ENCODE data around the gene POLR3E.

POLR3E gene

DNA sequence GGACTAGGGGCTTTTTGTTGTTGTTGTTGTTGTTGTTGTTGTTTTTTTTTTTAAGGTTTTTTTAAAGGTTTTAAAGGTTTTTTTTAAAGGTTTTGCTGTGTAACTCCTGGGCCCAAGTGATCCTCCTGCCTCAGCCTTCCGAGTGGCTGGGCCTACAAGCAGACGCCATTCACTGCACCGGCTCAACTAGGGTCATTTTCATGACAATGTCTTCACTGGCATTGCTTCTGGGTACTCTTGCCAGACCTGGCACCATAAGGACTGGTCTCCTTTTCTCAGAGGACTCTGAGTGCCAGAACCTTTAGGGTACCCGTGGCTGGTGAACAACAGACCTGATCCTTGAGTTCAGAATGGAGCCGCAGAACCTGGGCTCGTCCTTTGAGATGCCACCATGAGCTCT is 20.4 kb downstream of the POLR3E start:
- no peak for DNase-seq

DNA sequence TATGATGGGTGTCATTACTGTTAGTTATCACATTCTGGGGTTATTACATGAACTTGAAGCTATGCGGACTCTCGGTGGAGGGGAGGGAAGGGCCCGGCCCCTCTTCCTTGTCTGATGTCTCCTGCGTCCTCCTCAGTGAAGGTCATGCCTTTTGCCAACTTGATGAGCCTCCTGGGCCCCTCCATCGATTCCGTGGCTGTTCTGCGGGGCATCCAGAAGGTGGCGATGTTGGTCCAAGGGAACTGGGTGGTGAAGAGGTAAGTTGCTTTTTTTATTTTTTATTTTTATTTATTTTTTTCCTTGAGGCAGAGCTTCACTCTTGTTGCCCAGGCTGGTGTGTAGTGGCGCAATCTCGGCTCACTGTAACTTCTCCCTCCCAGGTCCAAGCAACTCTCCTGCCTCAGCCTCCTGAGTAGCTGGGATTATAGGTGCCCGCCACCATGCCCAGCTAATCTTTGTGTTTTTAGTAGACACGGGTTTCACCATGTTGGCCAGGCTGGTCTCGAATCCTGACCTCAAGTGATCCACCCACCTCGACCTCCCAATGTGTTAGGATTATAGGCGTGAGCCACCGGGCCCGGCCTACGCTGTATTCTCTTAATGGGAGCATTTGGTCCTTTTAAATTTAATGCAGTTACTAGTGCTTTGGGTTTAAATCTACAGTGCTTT is 21.6 kb downstream of the POLR3E start:
- DNase-seq: peak; percentile 80

DNA sequence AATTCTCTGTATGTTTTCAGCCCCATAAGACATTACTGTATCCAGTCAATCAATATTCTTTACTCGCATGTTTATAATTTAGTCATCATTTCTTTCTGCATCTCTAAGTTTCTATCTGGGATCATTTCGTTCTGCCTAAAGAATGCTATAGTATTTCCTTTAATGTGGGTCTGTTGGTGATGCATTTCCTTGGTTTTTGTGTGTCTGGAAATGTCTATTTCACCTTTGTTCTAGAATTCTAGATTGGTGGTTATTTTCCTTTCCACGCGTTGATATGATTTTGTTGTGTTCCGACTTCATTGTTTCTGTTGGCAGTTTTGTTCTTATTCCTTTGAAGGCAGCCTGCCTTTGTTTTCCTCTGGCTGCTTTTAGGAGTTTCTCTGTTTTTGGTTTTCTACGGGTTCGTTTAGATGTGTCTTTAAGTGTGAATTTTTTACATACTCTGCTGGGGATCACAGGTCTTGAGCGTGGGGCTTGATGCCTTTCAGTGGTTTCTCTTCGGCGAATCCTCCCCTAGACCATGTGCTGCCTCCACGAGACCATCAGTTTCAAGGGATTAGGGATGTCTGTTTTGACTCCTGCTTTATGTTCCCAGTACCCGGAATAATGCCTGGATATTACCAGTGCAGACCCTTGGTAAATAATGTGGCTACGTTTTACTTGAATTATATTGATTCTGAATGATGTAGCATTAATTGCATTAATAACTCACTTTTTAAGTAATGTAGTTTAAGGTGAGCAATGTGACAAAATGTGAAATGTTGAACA is 23.5 kb downstream of the POLR3E start:
- peak; percentile 16 for DNase-seq

DNA sequence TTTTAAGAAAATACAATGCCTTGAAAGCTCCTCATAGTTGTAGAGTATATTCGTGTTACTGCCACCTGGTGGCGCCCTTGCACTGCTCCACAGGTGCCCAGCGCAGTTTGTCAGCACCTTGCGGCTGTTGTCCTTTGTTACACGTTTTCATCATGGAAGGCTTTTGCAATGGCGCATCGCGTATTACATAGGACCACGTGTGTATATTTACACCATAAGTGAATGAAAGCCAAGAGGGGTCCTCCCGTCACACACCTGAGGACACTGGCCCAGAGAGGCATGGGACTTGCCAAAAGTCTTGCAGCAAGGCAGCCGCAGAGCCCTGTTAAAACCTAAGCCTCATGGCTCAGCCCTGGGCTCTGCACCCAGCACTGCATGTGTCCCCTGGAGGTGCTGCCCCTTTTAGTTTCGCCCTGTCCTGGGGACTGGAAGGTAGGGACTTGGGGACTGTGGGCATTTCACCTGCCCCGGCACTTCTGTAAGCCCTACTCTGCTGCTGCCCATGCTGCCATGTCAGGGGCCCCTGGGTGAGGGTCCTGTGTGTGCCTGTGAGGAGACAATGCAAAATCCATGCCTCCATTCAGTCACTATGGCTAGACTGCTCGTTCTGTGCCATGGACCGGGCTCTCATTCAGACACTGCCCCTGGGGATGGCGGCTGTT is 24.3 kb downstream of the POLR3E start:
- peak; percentile 73 for DNase-seq

DNA sequence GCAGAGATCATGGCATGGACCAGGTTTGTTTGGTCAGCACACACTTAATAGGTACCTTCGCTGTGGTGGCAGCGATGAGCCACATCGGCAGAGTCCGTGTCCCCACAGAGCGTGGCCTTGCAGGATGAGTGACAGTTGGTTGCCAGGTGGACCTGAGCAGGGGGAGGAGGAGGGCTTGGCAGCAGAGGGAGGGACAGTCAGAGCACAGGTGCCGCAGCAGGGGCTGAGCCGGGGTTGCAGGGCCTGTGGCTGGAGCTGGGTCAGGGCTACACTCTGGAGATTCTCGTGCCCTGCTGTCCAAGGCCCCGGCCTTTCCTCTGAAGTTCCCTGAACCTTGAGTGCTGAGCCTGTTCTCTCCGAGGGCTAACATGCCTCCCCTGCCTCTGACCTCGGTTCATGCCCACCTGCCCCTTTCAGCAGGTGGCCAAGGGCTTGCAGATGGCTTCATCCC is 24.8 kb downstream of the POLR3E start:
- DNase-seq: peak; percentile 17

DNA sequence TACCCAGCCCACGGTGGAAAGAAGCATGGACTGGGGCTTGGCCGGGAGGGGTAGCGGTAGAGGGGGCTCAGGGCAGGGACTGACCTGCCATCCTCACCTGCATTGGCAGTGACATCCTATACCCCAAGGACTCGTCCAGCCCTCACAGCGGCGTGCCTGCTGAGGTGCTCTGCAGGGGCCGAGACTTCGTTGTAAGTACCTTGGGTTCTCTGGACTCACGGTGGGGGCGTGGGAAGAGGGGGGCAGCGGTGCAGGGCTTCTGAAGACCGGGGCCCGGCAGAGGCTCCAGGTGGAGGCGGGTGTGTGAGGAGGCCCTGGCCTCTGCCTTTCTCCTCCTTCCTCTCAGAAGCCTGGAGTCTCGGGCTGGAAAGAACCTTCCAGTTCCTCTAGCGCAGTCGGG is 25.5 kb downstream of the POLR3E start:
- peak; percentile 16 for DNase-seq

DNA sequence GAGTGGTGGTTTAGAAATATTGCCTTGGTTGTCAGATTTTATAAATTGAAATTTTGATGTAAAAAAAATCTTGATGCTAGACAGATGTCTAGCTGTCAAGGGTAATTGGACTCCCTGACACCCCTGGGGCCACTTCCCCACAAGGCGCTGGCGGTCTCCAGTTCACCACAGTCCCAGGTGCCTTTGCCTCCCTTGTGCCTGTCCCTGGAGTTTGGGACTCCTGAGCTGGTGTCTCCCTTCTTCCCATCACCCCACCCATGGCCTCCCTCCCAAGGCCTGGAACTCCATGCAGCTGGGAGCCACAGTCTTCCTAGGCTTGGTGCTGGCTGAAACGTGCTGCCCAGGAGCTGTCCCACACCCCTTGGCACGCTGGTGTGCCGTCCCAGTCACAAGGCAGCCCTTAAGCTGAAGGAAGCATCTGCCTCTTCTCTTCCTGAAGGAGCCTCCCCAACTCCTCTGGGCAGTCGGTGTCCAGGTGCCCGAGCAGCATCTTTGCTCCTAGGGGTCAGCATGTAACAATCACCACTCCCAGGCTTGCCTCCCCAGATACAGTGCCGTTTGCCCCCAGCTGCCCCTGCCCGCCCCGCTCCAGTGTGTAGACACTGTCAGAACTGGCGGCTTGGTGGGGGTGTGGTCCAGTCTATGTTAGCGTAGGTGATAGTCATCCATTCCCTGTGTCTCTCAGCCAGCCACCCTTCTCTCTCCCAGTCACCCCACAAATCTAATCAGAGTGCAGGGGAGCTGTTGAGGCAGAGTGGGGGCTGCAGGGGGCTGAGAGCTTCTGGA is 26.2 kb downstream of the POLR3E start:
- peak; percentile 19 for DNase-seq

DNA sequence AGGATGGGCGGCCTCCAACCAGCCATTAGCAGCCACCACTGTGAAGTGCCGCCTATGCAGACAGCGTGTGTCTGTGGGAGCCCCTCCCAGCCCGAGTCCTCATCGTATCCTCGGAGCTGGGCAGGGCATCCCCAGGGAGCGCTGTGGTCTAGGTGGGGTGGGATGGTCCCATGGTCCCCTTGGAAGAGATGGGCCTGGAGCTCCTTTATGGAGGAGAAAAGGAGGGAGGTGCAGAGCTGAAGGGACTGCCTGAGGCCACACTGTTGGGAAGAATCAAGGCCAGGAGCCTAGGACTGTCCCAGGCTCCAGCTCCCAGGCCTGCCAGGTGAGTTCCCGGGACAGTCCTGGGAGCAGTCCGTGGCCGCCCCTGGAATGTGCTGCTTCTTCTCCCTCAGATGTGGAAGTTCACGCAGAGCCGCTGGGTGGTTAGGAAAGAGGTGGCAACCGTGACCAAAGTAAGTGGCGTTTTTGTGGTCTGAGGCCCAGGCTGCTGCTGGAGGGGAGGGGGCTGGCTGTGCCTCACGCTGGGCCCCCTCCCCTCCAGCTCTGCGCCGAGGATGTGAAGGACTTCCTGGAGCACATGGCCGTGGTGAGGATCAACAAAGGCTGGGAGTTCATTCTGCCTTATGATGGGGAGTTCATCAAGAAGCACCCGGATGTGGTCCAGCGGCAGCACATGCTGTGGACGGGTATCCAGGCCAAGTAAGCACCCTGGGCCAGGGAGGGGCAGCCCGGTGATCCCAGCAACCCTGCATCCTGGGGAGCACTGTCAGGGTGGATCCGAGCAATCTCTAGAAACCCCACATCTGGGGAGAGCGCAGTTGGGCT is 27.0 kb downstream of the POLR3E start:
- no peak for DNase-seq

DNA sequence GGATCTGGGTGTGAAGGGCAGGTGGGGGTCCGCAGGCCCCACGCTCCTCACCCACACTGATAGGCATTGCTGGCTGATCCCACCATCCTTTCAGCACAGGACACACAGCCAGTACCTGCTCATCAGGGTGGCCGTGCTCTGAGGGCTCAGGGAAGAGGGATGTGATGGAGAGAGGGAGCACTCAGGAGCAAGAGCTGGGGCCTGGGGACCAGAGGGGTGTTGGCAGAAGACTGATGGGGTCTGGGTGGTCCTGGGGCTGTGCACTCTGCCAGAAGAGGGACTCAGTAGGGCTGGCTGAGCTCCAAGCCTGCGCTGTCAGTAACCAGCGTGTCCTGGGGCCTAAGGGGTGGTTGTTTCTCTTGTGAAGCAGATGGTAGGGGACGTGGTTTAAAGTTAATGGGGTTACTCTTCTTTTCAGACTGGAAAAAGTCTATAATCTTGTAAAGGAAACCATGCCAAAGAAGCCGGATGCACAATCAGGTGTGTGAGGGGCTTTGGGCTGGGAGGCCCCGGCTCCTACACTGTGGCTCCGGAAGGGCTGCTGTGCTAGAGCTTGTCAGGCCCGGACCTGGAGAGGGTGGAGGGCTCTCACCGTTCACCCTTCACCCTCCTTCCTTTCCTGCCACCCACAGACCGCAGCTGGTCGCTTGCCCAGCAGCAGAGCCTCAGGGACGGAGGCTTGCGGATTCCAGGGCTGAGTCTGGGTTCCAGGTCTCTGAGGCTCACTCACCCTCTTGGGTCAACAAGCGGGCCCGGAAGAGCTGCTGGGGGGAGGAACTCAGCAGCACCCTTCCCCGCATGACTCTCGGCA is 27.8 kb downstream of the POLR3E start:
- peak; percentile 20 for DNase-seq

DNA sequence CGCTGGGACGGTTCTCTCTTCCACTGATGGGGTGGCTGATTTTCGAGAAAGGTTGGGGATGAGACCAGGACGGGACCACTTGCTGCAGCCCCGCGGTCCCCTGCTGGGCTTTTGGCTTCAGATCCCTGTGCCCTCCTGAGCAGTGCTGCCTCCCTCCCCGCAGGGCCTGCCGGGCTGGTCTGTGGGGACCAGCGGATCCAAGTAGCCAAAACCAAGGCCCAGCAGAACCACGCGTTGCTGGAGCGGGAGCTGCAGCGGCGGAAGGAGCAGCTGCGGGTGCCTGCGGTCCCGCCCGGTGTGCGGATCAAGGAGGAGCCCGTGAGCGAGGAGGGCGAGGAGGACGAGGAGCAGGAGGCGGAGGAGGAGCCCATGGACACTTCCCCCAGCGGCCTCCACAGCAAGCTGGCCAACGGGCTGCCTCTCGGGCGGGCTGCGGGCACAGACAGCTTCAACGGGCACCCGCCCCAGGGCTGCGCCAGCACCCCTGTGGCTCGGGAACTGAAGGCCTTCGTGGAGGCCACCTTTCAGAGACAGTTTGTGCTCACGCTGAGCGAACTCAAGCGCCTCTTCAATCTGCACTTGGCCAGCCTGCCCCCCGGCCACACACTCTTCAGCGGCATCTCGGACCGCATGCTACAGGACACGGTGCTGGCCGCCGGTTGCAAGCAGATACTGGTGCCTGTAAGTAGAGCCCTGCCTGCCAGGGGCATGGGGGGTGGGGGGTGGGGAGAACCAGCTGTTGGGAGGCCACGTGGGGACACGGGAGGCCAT is 28.6 kb downstream of the POLR3E start:
- peak; percentile 19 for DNase-seq

DNA sequence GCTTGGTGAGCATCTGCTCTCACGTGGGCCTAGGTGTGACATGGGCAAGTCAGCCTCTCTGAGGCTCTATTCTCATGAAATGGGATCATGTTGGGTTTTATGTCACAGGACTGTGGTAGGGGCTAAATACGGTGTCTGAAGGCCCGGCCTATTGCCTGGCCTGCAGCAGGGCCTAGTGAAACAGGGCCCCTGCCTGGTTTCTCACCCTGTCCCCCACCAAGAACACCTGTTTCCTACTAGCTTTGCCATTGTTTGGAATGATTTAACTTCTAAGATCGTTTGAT is 29.1 kb downstream of the POLR3E start:
- no peak for DNase-seq

DNA sequence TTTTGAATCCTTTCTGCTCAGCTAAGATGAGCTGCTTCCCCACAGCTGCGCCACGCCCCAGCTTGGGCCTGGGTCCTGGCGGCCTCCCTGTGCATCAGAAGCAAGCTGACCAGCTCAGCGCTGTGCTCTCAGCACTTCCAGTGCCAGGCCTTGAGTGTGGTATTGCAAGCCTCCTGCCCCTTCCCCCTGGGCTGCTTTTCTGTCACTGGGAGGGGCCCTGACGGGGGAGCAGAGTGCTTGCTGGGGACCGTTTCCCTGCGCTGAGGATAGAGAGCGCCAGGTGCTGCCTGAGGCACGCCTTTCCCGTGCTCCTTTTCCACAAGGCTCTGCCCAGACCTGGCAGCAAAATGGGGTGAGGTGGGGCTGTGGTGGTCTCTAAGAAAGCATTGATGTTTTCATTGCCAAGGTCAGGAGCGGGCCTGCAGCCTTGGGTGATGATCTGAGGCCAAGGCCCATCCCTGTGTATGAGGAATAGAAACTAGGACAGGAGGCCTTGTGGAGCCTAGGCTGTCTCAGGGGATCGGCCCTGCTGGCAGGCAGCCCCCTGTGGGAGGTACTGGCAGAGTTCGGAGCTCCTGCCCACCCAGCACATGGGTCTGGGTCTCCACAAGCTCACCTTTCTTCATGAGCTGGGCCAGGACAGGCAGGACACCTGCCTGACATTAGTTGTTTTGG is 29.7 kb downstream of the POLR3E start:
- peak; percentile 18 for DNase-seq

DNA sequence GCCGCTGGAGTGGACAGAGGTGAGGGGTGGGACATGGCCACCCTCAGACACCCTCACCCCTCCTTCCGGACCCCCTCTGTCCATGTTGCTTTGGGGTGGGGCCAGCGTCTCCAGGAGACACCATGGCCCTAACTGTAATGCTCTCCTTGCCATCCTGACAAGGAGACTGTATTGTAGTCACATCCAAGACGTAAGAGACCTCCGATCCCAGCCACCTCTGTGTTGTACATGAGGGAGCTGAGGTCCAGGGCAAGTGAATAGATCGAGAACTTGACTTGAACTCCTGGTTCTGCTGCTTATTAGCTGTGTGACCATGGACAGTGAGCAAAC is 30.2 kb downstream of the POLR3E start:
- DNase-seq: peak; percentile 17

DNA sequence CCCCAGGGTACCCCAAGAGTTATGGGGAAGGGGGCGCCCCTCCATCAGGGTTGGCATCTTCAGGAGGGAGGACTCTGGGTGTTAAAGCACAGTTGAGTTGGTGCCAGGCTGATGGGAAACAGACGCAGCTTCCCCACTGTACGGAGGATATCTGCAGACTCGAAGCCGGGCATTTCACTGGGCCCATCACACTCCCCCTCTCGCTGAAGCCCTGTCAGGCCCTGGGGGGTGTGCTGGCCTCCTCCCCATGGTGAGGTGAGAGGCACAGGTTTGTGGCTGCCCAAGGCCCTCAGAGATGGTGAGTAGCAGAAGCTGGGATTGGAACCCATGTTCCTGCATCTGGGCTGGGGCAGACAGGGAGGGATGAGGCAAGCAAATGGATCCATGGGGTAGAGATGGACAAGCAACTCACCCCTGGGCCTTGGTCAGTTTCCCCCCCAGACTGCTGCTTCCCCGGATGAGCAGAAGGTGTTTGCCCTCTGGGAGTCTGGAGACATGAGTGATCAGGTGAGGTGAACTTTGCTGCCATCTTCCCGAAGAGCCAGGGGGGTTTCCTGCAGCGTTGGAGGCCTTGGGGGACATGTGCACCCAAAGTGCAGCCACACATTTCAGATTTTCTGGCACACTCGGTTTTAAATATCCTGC is 31.0 kb downstream of the POLR3E start:
- peak; percentile 15 for DNase-seq

DNA sequence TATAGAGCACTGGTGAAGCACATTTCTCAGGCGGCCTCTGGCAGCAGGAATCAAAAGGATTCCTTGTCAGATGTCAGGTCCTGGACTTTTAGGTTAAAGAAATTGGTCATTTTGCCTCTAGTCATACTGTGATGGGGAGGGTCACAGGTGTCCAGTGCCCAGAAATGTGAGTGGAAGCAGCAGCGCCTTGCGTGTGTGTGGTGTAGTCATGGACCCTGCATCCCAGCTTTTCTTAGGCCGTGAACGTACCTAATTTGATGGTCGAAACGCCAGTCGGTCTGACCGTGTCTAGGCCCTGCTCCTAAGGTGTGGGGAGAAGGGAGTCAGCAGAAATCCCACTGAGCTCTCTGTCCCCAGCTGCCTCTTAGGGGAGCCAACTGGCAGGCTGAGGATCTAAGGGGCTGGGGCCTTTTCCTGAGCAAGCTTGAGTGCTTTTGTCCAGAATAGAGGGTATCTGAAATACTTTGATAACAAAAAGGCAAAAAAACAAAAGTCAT is 32.0 kb downstream of the POLR3E start:
- DNase-seq: peak; percentile 18

DNA sequence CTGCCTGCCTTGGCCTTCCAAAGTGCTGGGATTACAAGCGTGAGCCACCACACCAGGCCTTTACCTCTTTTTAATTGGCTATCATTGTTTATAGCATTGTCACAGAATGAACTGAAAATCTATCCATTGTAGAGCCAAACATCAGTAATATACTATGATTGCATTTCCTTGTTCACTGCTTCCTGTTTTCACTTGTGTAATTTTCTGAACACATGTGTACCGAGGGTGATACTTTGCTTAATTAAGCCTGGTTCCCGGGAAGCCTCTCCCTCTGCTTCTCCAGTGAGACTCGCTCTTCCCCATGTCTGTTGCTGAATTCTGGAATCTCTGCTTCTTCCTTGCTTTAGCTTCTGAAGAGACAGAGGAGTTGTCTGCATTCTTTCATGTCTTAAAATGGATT is 33.1 kb downstream of the POLR3E start:
- no peak for DNase-seq

DNA sequence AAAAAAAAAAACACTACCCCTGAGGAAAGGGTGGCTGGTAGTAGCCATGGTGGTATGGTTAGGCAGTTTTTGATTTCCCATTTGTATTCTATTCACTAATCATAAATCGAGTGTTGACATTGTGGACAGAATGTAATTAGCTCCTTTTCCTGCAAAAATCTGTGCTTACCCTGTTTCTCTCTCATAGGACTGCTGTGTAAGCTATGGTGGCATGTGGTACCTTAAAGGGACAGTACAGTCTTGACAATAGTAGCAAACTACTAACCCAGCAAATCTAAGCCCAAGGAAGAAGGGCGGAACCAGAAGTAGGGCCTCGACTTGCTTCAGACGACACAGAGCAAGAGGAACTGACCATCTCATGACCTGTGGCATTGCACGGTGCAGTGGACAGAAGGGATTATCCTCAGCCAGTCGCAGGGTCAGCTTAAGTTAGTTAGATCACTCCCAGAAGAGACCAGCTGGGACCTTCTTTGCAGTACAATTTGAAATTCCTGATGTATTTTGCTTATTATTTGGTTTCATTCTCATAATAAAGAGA is 36.3 kb downstream of the POLR3E start:
- no peak for DNase-seq

DNA sequence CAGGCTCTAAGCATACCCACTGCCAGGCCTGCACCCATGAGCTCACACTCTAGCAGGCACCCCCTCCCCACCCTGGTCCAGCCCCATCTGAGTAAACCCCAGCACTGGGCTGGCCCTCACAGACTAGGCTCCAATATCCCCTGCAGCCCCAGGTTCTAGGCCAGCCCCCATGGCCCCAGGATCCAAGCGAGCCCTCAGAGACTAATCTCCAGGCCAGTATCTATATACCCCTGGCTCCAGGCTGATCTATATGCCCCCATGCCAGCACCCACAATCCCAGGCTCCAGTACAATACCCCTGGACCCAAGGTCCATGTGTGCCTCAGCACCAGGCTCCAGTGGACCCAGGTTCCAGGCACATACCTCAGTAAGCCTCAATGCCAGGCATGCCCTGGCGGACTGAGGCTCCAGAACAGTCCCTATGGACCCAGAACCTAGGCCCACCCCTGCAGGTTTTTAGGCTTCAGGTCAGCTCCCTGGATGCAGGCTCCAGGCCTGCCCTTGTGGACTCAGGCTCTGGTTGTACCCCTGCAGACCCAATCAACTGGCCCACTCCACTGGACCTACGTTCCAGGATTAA is 38.5 kb downstream of the POLR3E start:
- DNase-seq: no peak

DNA sequence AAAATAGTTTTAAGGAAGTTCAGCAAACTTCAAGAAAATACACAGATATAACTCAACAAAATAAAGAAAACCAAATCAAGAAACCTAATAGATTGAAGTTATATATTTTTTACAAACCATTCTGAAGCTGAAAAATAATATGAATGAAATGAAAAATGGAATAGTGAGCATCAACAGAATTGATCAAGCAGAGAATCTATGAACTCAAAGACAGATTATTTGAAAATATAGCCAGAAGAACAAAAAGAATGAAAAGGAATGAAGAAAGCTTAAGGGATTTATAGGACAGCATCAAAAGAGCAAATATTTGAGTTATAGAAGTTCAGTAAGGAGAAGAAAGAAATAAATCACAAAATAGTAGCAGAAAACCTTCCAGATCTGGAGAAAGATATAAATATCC is 39.4 kb downstream of the POLR3E start:
- DNase-seq: no peak

Measured in stimulated activated CD8-positive, alpha-beta memory T cell treated with anti-CD3 and anti-CD28 coated beads, Interleukin-4, amount 100 ng/mL, for 48 hours (primary cell).